CD8-positive, alpha-beta memory T cell (primary cell): ENCODE results near the gene SMIM43. TPM values are rescaled to one million over a fixed set of nuclear protein-coding genes. Genes with fewer than 3 reads are reported as not detected.
A peak's percentile ranks its signal among the peaks of the same experiment; 100 is the strongest.
"Not testable (repeated sequence)": the region's sequence is repeated elsewhere in the genome, so short reads cannot be mapped to it uniquely, and the experiment has no call there.

Experiments used
- CTCF ChIA-PET: fragments of 350-600 bp; sonication (Branson Sonifier 250); formaldehyde crosslinking; loops from one replicate; lab custom pipeline; 2021; ENCODE audit warnings: antibody characterized with exemption; lab: Charles Lee
- POLR2A ChIA-PET: fragments of 350-600 bp; sonication (Branson Sonifier 250); formaldehyde crosslinking; loops from one replicate; lab custom pipeline; 2021; ENCODE audit warnings: antibody characterized with exemption; lab: Charles Lee
- DNase-seq, 5 donors: peaks; one replicate each; pipeline versions ENCODE4 v3.0.0 to v3.0.0-alpha.2; 2020 to 2022; ENCODE audit warnings: mixed read lengths in 1 of 5
- H3K27ac ChIP-seq: one replicate; pipeline ENCODE4 v1.7.0; 2013; ENCODE audit warnings: low read depth, mild to moderate bottlenecking, low read length, moderate library complexity
- H3K27me3 ChIP-seq: 2 replicates; pipeline ENCODE4 v1.7.0; 2013; ENCODE audit warnings: low read length, mild to moderate bottlenecking; ENCODE audit not compliant: insufficient read depth, poor library complexity, severe bottlenecking
- H3K36me3 ChIP-seq: 2 replicates; pipeline ENCODE4 v1.7.0; 2013; ENCODE audit warnings: mild to moderate bottlenecking, low read length, moderate library complexity; ENCODE audit not compliant: insufficient read depth
- H3K4me1 ChIP-seq: 2 replicates; pipeline ENCODE4 v1.7.0; 2013; ENCODE audit warnings: mild to moderate bottlenecking, low read length, moderate library complexity; ENCODE audit not compliant: insufficient read depth
- H3K4me3 ChIP-seq: 2 replicates; pipeline ENCODE4 v1.7.0; 2013; ENCODE audit warnings: mild to moderate bottlenecking, low read length
- H3K9me3 ChIP-seq: 2 replicates; pipeline ENCODE4 v1.7.0; 2013; ENCODE audit warnings: mild to moderate bottlenecking, low read length
- H3K27ac Mint-ChIP-seq, 8 donors: one replicate each; pipeline ENCODE4 v1.8.0; 2020 to 2021; ENCODE audit warnings: mixed read lengths in 8 of 8, mild to moderate bottlenecking in 6 of 8, inconsistent platforms in 3 of 8, moderate library complexity in 3 of 8
- H3K27me3 Mint-ChIP-seq, 2 donors: one replicate each; pipeline ENCODE4 v1.8.0; 2020 to 2021; ENCODE audit warnings: mixed read lengths in 2 of 2, mild to moderate bottlenecking in 1 of 2, moderate library complexity in 1 of 2
- H3K36me3 Mint-ChIP-seq, 3 donors: one replicate each; pipeline ENCODE4 v1.8.0; 2020 to 2021; ENCODE audit warnings: mixed read lengths in 3 of 3, inconsistent platforms in 1 of 3, mild to moderate bottlenecking in 1 of 3
- H3K4me1 Mint-ChIP-seq, 3 donors: one replicate each; pipeline ENCODE4 v1.8.0; 2020 to 2021; ENCODE audit warnings: mixed read lengths in 3 of 3, inconsistent platforms in 1 of 3, mild to moderate bottlenecking in 1 of 3
- H3K4me3 Mint-ChIP-seq, 7 donors: one replicate each; pipeline ENCODE4 v1.8.0; 2020 to 2021; ENCODE audit warnings: mixed read lengths in 7 of 7, mild to moderate bottlenecking in 6 of 7, moderate library complexity in 4 of 7, inconsistent platforms in 2 of 7
- H3K9me3 Mint-ChIP-seq, 5 donors: one replicate each; pipeline ENCODE4 v1.8.0; 2020 to 2022; ENCODE audit warnings: mixed read lengths in 5 of 5, mild to moderate bottlenecking in 3 of 5, moderate library complexity in 2 of 5, inconsistent platforms in 1 of 5
- polyA plus RNA-seq: library from polyadenylated mRNA; unstranded; fragments of 300-500 nt; fragmentation: Illumina TruSeq; gene quantifications from one replicate; pipeline ENCODE4 v1.2.3, GENCODE V29; 2021
- total RNA-seq, 2 experiments: library from RNA; stranded (reverse); gene quantifications; one replicate each; pipeline ENCODE4 v1.2.3, GENCODE V29; 2021

SMIM43 gene
- total and polyA plus RNA-seq, 3 experiments from 2014 or later = 0.23 to 0.47 (median 0.44) TPM

DNA sequence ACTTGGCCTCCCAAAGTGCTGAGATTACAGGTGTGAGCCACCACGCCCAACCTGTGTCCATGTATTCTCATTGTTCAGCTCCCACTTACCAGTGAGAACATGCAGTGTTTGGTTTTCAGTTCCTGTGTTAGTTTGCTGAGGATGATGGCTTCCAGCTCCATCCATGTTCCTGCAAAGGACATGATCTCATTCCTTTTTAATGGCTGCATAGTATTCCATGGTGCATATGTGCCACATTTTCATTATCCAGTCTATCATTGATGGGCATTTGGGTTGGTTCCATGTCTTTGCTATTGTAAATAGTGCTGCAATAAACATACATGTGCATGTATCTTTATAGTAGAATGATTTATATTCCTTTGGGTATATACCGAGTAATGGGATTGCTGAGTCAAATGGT lies 35.2 kb downstream of the SMIM43 start:
- H3K4me3 Mint-ChIP-seq, DNase-seq, POLR2A ChIA-PET, H3K27me3 ChIP-seq, CTCF ChIA-PET, H3K9me3 Mint-ChIP-seq, H3K36me3 Mint-ChIP-seq, H3K4me3 ChIP-seq, H3K4me1 ChIP-seq, H3K9me3 ChIP-seq, H3K27ac Mint-ChIP-seq, H3K4me1 Mint-ChIP-seq, H3K27ac ChIP-seq, H3K27me3 Mint-ChIP-seq, H3K36me3 ChIP-seq: not testable (repeated sequence)

DNA sequence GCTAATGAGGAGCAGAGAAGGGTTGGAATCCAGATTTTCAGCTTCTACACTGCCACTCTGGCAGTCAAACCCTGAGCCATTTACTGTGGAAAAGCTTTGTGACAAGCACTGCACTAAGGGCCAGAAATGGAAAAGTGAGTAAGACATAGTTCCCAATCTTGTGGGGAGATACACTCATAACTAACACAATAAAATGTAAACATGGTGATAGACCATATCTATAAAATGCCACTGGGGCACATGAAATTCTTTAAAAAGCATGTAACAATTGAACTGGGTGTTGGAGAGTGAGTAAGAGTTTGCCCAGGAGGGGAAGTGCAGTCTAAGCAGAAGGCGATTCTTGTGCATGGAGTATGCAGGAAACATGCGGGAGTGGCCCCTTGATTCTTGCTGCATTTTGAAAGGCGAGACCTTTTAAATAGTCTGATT lies 36.2 kb downstream of the SMIM43 start:
- Histone ChIP-seq H3K9me3 (no peaks in the 10 kb centered on the region), H3K27me3 (no peaks in the 10 kb centered on the region), H3K27ac (no peak overlapping the region), H3K4me1 (no peaks in the 10 kb centered on the region), H3K4me3 (no peak overlapping the region), H3K36me3 (no peaks in the 10 kb centered on the region)
- no peaks in the 10 kb centered on the region for H3K9me3 Mint-ChIP-seq
- no peaks in the 10 kb centered on the region for H3K36me3 Mint-ChIP-seq
- no peak for DNase-seq
- no peak overlapping the region for H3K4me3 Mint-ChIP-seq
- no peaks in the 10 kb centered on the region for H3K4me1 Mint-ChIP-seq
- H3K27me3 Mint-ChIP-seq = peaks cover 5 to 10% of the 10 kb centered on the region in 2 donors
- CTCF ChIA-PET = interaction anchor here (0.7 kb wide), 1 partner anchor 266 kb away, joined by 3 read pairs; no protein-coding TSS in a partner anchor
- no peak overlapping the region for H3K27ac Mint-ChIP-seq
- POLR2A ChIA-PET = interaction anchor here (0.6 kb wide), 1 partner anchor 1663 kb away, joined by 9 read pairs; no protein-coding TSS in a partner anchor

DNA sequence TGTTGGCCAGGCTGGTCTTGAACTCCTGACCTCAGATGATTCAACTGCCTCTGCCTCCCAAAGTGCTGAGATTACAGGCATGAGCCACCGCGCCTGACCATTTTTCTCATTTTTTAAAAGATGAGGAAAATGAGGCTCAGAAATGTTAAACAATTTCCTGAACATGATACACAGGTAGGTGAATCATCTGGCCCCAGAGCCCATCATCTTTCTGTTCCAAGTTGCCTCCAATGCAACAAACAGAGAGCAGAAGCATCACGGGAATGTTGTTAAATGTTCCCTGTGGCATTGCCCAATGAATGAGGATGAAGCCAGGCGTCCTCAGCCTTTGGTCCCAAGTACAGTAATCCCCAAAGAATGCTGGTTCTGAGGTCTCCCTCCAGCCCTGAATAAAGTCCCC lies 36.9 kb downstream of the SMIM43 start:
- no peaks in the 10 kb centered on the region for H3K4me1 Mint-ChIP-seq
- ChIA-PET POLR2A (no interaction called here), CTCF (interaction anchor here (0.7 kb wide), 1 partner anchor 266 kb away, joined by 3 read pairs; no protein-coding TSS in a partner anchor)
- no peaks in the 10 kb centered on the region for H3K36me3 Mint-ChIP-seq
- H3K4me3 ChIP-seq = no peak overlapping the region
- DNase-seq = no peak
- H3K27ac Mint-ChIP-seq = peak overlapping the region in 1 of 8 donors; percentile 6
- H3K36me3 ChIP-seq = no peaks in the 10 kb centered on the region
- no peaks in the 10 kb centered on the region for H3K9me3 Mint-ChIP-seq
- H3K4me1 ChIP-seq = no peaks in the 10 kb centered on the region
- no peak overlapping the region for H3K4me3 Mint-ChIP-seq
- no peak overlapping the region for H3K27ac ChIP-seq
- H3K9me3 ChIP-seq = no peaks in the 10 kb centered on the region
- H3K27me3 Mint-ChIP-seq = peaks cover 5 to 10% of the 10 kb centered on the region in 2 donors
- no peaks in the 10 kb centered on the region for H3K27me3 ChIP-seq

DNA sequence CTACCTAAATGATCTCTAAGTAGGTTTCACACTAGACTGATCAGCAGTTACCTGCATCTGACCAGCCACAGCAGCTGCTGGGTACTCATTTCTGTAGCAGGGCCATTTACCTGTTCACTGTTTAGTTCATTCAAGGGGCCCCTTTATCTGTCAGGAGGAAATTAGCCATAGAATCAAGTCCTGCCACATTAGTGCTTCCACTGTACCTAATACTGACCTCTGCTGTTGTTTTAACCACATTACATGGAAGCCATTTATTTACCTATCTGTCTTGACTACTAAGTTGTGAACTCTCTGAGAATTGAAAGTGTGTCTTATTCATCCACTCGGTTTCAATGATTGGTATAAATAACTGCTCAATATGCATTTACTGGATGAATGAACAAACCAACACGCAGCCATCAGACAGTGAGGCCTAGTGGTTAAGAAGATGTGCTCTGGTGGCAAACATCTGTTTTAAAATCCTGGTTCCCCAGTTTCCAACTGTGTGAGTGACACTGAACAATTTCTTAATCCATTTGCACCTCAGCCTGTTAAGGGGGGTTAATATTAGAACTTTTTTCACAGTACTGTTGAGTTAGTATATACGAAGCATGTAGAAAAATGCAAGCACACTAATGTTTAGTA lies 38.2 kb downstream of the SMIM43 start:
- Histone ChIP-seq H3K27me3 (no peaks in the 10 kb centered on the region), H3K36me3 (no peaks in the 10 kb centered on the region), H3K4me1 (no peaks in the 10 kb centered on the region), H3K27ac (no peak overlapping the region), H3K4me3 (no peak overlapping the region), H3K9me3 (no peaks in the 10 kb centered on the region)
- CTCF ChIA-PET = no interaction called here
- Mint-ChIP-seq H3K4me3 (no peak overlapping the region), H3K4me1 (no peaks in the 10 kb centered on the region), H3K9me3 (no peaks in the 10 kb centered on the region), H3K27ac (no peak overlapping the region), H3K27me3 (peaks cover 5% of the 10 kb centered on the region in 2 donors), H3K36me3 (no peaks in the 10 kb centered on the region)
- peak in 2 of 5 donors; percentile 19 to 39 for DNase-seq
- POLR2A ChIA-PET = no interaction called here

DNA sequence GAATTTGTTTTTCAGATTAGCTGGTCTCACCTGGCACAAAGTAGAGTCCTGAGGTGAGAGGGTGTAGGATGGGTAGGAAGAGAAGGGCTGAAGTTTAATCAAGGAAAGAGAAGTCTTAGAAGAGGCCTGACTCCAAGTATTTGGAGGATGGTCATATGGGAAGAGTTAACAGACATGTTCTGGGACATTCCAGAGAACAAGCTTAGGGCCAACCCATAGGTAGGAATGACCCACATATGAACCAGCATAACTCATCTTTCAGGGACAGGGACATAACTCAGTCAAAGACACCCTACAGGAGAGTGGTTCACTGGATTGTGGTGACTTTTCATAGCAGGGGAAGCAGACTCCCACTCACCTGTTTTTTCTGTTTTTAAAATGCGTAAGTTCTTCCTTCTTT lies 40.3 kb downstream of the SMIM43 start:
- Mint-ChIP-seq H3K27me3 (peaks cover 0 to 2% of the 10 kb centered on the region in 2 donors), H3K4me3 (no peak overlapping the region), H3K9me3 (no peaks in the 10 kb centered on the region), H3K36me3 (no peaks in the 10 kb centered on the region), H3K27ac (no peak overlapping the region), H3K4me1 (no peaks in the 10 kb centered on the region)
- H3K36me3 ChIP-seq = no peaks in the 10 kb centered on the region
- no peak overlapping the region for H3K4me3 ChIP-seq
- no peaks in the 10 kb centered on the region for H3K9me3 ChIP-seq
- CTCF ChIA-PET = interaction anchor here (0.9 to 1.7 kb wide), 2 partner anchors 27 to 1569 kb away, joined by 3 to 5 read pairs; no protein-coding TSS in a partner anchor
- H3K27me3 ChIP-seq = no peaks in the 10 kb centered on the region
- no peak for DNase-seq
- H3K27ac ChIP-seq = no peak overlapping the region
- POLR2A ChIA-PET = no interaction called here
- H3K4me1 ChIP-seq = no peaks in the 10 kb centered on the region

DNA sequence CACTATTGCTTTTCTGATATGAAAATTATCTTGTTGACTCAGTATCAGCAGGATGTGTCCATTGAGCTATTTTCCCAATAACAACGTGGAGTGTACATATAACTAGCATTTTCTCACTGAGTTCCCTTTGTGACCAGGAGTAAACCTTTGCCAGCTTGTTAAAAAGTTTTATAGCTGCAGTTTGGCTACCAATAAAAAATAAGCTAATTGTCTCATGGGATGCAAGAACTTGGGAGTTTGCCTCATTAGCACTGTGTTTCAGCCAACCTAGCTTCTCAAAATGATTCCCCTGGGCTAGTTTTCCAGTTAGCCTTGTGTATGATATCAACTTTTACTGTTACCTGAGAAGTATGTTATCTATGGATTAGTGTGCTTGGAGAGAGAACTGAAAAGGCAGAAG lies 43.3 kb downstream of the SMIM43 start:
- ChIA-PET POLR2A (no interaction called here), CTCF (interaction anchor here (0.9 kb wide), 1 partner anchor 16 kb away, joined by 3 read pairs; no protein-coding TSS in a partner anchor)
- Histone ChIP-seq H3K36me3 (no peaks in the 10 kb centered on the region), H3K4me3 (no peak overlapping the region), H3K9me3 (no peaks in the 10 kb centered on the region), H3K27ac (no peak overlapping the region), H3K4me1 (no peaks in the 10 kb centered on the region), H3K27me3 (no peaks in the 10 kb centered on the region)
- no peak for DNase-seq
- Mint-ChIP-seq H3K27me3 (peaks cover 0 to 4% of the 10 kb centered on the region in 2 donors), H3K36me3 (no peaks in the 10 kb centered on the region), H3K9me3 (no peaks in the 10 kb centered on the region), H3K4me1 (no peaks in the 10 kb centered on the region), H3K27ac (no peak overlapping the region), H3K4me3 (no peak overlapping the region)

DNA sequence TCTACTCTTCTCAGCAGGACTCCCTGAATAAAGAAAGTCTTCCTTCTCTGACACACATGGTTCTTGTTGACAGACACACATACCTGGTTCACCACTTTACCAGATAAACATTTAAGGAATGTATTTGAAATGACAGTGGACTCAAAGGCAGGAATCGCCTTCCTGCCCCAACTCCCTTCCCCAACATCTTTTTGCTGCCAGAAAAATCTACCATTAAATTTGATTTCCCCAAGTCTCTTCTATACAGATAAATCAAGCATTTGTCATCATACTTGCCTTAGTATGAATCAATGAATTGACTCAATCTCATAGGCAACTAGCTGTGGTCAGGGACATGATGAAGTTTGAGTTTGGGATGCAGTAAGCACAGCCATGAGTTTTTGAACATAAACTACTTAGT lies 44.9 kb downstream of the SMIM43 start:
- Mint-ChIP-seq H3K36me3 (no peaks in the 10 kb centered on the region), H3K9me3 (no peaks in the 10 kb centered on the region), H3K4me3 (no peak overlapping the region), H3K27me3 (peaks cover 4 to 13% of the 10 kb centered on the region in 2 donors), H3K4me1 (no peaks in the 10 kb centered on the region), H3K27ac (no peak overlapping the region)
- no peak for DNase-seq
- ChIA-PET POLR2A (no interaction called here), CTCF (interaction anchor here (0.7 kb wide), 1 partner anchor 12 kb away, joined by 3 read pairs; no protein-coding TSS in a partner anchor)
- H3K4me1 ChIP-seq = no peaks in the 10 kb centered on the region
- H3K9me3 ChIP-seq = no peaks in the 10 kb centered on the region
- H3K27ac ChIP-seq = no peak overlapping the region
- no peaks in the 10 kb centered on the region for H3K36me3 ChIP-seq
- H3K4me3 ChIP-seq = no peak overlapping the region
- H3K27me3 ChIP-seq = no peaks in the 10 kb centered on the region

DNA sequence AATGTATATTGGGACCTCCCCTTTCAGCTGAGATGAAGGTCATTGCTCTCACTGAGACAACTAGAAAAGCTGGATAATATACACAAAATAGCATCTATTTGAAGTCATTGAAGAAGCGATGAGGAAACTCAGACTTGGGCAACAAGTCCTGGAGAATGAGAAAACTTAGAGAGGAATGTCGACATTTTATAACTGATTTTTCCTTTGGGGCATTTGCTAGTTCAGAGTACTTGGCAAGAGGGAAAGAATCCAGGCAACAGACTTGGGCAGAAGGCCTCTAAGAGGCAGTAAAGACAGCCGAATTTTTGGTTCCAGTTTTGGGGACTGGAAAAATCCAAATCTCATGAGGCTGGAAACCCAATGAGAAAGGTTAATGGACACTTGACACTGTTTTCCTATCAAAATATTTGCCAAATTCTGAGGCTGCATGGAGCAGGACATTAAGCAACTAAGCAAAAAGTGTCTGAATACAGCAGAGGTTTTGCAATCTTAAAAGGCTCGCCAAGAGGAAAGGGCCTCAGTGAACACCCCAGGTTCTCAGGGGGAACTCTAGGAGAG lies 47.2 kb downstream of the SMIM43 start:
- Mint-ChIP-seq H3K4me1 (no peaks in the 10 kb centered on the region), H3K4me3 (no peak overlapping the region), H3K9me3 (no peaks in the 10 kb centered on the region), H3K27me3 (peaks cover 5 to 26% of the 10 kb centered on the region in 2 donors), H3K27ac (no peak overlapping the region), H3K36me3 (no peaks in the 10 kb centered on the region)
- POLR2A ChIA-PET = no interaction called here
- CTCF ChIA-PET = interaction anchor here (1.4 kb wide), 1 partner anchor 19 kb away, joined by 3 read pairs; no protein-coding TSS in a partner anchor
- no peak for DNase-seq
- H3K27me3 ChIP-seq = no peaks in the 10 kb centered on the region
- H3K9me3 ChIP-seq = no peaks in the 10 kb centered on the region
- H3K4me1 ChIP-seq = no peaks in the 10 kb centered on the region
- H3K36me3 ChIP-seq = no peaks in the 10 kb centered on the region
- no peak overlapping the region for H3K27ac ChIP-seq
- no peak overlapping the region for H3K4me3 ChIP-seq
